IMR-90 (cell line): ENCODE data around the gene PHOSPHO1.

ENCODE experiments used
- POLR2A ChIP-seq: IDR thresholded peaks from 2 replicates; pipeline ENCODE4 v1.6.1; 2012; ENCODE audit warnings: mild to moderate bottlenecking, low read depth, low read length
- TF ChIP-seq, protein P1 (sequence below): conservative IDR thresholded peaks from 2 replicates; pipeline ENCODE4 v1.5.1; 2012; ENCODE audit warnings: mild to moderate bottlenecking, low read depth, low read length, improper control_type of control experiment

GRCh38 chr17:49190932-49191331, 39.7 kb downstream of the PHOSPHO1 start:
- TF ChIP-seq, protein P1, sequence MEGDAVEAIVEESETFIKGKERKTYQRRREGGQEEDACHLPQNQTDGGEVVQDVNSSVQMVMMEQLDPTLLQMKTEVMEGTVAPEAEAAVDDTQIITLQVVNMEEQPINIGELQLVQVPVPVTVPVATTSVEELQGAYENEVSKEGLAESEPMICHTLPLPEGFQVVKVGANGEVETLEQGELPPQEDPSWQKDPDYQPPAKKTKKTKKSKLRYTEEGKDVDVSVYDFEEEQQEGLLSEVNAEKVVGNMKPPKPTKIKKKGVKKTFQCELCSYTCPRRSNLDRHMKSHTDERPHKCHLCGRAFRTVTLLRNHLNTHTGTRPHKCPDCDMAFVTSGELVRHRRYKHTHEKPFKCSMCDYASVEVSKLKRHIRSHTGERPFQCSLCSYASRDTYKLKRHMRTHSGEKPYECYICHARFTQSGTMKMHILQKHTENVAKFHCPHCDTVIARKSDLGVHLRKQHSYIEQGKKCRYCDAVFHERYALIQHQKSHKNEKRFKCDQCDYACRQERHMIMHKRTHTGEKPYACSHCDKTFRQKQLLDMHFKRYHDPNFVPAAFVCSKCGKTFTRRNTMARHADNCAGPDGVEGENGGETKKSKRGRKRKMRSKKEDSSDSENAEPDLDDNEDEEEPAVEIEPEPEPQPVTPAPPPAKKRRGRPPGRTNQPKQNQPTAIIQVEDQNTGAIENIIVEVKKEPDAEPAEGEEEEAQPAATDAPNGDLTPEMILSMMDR: no peak
- no peak for TF ChIP-seq POLR2A
